GM18870 (cell line): ENCODE data around the gene NOVA2.

ENCODE experiments used
- ATAC-seq: cut with Tn5 transposase; IDR thresholded peaks from one replicate; pipeline ENCODE4 v1.9.1; 2021; ENCODE audit warnings: moderate library complexity; ENCODE audit not compliant: unreplicated experiment

Gene NOVA2

GRCh38 chr19:45962021-45962420 is 11.6 kb downstream of the NOVA2 start:
- no peak for ATAC-seq

- ATAC-seq = no peak
These were observed 12.9 kb downstream of the NOVA2 start for GRCh38 chr19:45960595-45961235.

DNA sequence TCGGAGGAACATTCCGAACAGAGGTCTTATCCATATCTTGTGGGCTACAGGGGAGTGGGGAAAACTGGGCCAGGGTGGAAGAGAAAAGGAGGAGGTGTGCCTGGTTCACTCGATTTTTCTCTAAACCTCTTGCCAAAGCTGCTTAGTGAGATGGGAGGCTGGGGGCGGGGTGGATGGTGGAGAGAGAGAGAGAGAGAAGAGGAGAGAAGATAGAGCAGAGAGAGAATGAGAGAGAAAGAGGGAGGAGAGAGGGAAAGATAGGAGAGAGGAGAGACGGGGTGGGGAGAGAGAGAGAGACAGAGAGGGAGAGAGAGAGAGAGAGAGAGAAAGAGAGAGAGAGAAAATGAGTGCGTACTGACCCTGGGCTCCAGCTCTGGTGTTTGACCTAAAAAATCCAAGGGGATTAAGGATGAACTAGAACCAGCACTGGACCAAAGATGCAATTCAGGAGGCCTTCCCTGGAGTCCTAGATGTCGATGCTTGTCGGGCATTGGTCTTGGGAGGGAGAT is 14.1 kb downstream of the NOVA2 start:
- ATAC-seq = no peak

DNA sequence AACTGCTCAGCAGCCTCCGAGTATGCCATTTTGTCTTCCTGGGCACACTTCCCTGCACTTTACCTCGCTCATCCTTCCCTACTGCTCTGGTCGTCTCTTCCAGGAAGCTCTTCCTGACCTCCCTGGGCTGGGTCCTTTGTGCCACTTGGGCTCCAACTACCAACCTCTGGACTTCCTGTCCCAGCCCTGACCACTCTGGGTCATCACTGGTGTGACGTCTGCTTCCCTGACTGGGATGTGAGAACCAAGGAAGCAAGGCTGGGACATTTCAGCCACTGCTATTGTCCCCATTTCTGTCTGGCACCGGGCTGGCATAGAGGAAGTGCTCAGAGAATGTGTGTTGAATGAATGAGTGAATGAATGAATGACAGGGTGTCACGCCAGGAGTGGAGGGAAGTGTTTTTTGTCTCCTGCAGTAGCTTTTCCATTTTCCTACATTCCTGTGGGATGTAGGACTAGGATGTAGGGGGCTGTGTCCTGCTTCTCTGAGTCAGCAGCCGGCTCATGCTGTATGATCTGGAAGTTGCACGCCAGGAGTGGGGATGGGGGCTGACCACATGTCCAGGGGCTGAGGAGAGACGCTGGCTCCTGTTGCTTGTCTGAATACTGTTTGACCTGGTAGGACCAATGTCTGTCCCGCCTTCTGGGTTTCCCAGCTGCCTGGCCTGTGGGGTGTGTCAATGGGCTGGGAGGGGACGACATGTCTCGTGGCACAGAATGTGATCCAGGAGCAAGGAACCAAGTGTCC is 14.7 kb downstream of the NOVA2 start:
- no peak for ATAC-seq

GRCh38 chr19:45958320-45958719 is 15.3 kb downstream of the NOVA2 start:
- ATAC-seq = no peak

DNA sequence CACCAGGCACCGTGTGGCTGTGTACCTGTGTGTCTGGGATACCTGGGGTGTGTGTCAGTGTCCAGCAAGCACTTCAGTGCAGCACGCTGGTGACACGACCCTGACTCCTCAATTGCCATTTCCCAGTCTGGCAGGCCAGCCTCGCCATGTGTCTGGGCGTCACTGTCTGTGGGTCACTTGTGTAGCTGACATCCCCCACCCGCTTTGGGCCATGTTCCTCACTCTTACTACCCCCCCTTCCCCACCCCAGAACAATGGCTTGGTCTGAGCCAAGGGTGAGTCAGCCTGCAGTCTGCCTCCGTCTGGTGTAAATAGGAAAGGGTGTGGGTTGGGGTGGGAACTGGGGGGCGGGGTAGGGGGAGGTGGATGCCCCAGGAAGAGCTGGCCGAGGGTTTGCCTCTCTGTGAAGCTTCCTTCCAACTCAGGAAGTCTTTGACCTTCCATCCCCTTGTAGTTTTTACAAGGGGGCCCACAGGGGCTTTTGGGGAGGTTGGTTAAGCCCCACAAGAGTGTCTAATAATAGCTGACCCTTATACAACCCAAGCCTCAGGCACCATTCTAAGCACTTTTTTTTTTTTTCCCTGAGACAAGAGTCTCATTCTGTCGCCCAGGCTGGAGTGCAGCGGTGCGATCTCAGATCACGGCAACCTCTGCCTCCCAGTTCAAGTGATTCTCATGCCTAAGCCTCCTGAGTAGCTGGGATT is 17.6 kb downstream of the NOVA2 start:
- no peak for ATAC-seq

GRCh38 chr19:45954156-45954555 is 19.5 kb downstream of the NOVA2 start:
- ATAC-seq = no peak

DNA sequence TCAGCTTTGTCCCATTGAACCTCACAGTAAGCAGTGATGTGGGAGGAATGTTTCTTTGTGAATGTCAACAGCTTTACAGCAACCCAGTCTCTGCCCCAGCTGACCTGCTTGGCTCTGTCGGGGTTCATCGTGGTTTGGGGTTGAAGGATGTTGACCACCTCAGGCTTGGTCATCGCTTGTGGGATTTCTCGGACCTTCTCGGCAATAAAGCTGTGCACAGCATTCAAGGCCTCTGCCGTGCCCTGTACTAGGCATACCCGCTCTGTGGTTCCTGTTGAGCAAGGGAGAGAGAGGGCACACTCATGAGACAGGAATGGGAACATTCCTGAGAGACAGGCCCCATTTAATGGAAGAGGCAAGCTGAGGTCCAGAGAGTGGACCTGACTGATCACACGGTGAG is 20.0 kb downstream of the NOVA2 start:
- ATAC-seq = no peak

DNA sequence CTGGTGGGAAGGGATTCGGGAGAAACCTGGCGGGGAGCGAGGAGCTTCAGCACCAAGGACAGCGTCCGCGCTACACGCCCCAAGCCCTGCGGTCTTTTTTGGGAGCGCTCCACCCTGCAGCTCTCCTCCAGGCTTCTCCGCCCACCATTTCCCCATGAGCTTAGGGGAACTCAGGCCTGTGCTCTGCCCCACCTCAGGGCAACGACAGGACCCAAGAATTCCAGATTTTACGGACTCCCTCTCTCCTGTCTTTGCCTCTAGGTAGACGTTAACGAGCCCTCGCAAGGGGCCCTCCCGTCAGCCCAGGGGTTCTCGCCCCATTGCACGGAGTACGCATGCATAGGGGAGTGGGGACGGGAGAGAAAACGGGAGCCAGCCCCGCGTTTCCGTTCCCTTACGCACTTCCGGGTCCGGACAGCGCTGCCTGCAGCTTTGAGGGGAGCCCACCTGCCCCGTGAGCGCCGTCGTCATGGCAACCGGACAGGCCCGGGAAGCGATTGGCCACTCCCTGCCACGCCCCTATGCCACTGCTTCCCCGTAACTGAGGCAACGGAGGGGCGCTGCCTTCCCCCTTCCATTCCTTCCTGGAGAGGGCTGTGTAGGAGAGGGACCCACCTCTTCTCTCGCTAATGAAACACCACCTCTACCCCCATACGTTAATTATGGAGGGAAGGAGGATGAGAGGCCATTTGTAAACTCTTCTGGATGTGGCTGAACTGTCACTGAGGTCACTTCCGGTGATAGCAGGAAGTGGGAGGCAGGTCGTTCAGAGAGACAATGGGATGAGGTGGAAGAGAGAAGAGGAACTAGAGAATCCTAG is 20.8 kb downstream of the NOVA2 start:
- ATAC-seq = no peak

DNA sequence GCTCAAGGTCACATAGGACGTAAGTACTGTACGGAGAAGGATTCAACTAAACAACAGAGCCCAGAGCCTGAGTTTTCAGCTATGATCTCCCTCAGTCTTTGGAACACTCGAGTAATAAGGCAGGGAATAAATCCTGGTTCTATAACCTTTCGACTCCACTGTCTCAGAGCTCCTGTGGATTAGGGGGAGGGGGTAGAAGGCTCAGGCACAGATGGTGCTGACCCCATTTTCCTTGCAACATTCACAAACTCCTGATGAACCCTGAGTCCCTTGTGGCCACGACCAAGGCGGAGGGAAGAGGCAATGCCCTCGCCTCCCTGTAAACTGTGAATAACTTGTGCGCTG is 21.4 kb downstream of the NOVA2 start:
- ATAC-seq = no peak

DNA sequence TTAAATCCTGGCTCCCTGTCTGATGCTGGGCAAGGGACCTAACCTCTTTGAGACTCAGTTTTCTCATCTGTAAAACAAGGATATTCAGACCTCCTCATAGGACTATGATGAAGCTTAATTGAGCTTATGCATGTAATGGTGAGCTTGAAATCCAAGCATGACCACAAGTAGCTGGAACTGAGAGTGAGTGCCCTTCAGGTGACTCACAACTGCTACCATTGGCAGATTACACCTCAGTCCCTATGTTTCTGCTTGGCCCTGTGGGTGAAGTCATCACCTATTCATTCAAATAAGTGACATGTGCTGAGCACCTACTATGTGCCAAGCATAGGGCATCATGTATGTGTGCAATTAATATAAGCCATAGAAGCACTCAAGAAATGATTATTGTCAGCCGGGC is 25.7 kb downstream of the NOVA2 start:
- no peak for ATAC-seq

DNA sequence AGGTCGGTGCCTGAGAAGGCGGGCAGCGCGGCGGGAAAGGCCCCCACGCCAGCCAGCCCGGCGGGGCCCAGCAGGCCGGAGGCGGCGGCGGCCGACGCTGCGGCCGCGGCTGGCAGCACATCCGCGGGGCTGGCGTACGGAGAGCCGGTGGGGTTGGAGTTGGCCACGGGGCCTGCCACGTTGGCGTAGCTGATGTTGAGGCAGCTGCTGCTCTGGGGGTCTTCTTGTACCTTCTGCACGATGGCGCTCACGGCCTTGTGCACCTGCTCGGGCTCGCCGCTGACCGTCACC is 33.2 kb downstream of the NOVA2 start:
- no peak for ATAC-seq

DNA sequence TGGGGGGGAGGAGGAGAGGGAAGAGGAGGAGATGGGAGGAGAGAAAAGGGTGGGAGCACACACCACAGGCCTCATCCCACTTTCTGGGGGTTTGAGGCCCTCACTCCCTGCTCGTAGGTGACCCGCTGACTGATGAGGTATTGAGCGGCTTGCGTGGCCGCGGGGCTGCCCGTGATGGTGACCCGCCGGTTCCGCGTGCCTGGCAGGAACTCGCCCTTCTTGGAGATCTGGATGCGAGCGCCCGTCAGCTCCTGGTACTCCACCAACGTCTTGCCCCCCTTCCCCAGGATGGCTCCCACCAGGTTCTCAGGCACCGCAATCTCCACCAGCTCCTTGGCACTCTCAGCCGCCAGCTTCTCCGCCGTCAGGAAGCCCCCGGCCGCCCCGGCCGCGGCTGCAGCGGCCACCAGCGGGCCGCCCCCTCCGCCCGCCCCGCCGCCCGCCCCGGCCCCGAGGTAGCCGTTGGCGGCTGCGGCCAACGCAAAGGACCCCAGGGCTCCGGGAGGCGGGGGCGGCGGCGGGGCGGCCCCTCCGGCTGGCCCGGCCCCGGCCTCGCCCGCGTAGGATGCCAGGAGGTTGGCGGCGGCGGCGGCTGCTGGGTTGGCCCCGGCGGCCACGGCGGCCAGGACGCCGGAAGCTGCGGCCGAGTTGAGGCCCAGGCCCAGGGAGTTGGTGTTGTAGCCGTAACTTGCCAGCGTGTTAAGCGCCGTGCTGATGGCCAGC is 33.7 kb downstream of the NOVA2 start:
- no peak for ATAC-seq

DNA sequence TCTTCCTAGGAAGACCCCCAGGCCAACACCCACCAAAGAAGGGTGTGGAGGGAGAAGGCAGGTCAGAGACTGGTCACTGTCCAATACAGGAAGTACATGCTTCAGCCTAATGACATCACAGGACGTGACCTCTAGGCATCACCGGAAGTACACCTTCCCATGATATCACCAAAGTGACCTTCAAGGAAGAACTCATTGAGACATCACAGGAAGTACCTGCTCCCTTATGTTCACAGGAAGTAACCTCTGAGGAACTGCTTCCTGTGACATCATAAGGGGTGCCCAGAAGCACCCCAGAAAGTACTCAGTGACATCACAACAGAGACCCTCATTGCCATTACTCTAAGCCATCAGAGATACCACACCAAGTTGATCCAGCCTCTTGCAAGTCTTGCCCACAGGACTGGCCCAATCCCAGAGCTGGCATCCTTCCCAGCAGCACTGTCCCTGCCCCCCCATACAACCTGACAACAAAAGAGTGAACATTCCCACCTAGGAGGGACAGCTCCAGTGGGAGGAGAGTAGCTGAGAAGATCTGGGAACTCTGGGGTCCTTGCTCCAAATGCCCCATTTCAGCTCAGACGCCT is 34.8 kb downstream of the NOVA2 start:
- ATAC-seq = no peak

- no peak for ATAC-seq
These were observed 38.4 kb downstream of the NOVA2 start for GRCh38 chr19:45935267-45935666.

- ATAC-seq = no peak
These were observed 39.0 kb downstream of the NOVA2 start for GRCh38 chr19:45934551-45935230.

GRCh38 chr19:45933759-45934158 is 39.9 kb downstream of the NOVA2 start:
- no peak for ATAC-seq

- ATAC-seq = no peak
These were observed 42.6 kb downstream of the NOVA2 start for GRCh38 chr19:45931055-45931454.

- no peak for ATAC-seq
These were observed 44.4 kb downstream of the NOVA2 start for GRCh38 chr19:45929247-45929646.
